ENCODE measurements around the gene GLDC.
A peak's percentile ranks its signal among the peaks of the same experiment; 100 is the strongest.
"Not testable (repeated sequence)": the region's sequence is repeated elsewhere in the genome, so short reads cannot be mapped to it uniquely, and the experiment has no call there.

The GLDC gene

GRCh38 chr9:6562871-6563430 lies 82.6 kb downstream of the GLDC start:
- no peak for DNase-seq

- DNase-seq, result no peak
Measured at GRCh38 chr9:6562201-6562600, 83.3 kb downstream of the GLDC start.

GRCh38 chr9:6557883-6558616 lies 87.5 kb downstream of the GLDC start:
- DNase-seq, result no peak

- no peak for DNase-seq
Measured at GRCh38 chr9:6553866-6554265, 91.7 kb downstream of the GLDC start.

GRCh38 chr9:6552498-6553121 lies 92.9 kb downstream of the GLDC start:
- no peak for DNase-seq

GRCh38 chr9:6552033-6552432 lies 93.5 kb downstream of the GLDC start:
- DNase-seq, result no peak

- no peak for DNase-seq
Measured at GRCh38 chr9:6551136-6551535, 94.4 kb downstream of the GLDC start.

GRCh38 chr9:6549106-6549800 lies 96.3 kb downstream of the GLDC start:
- peak; percentile 31 for DNase-seq

GRCh38 chr9:6545017-6545691 lies 100.4 kb downstream of the GLDC start:
- no peak for DNase-seq

GRCh38 chr9:6543204-6543603 lies 102.3 kb downstream of the GLDC start:
- no peak for DNase-seq

- DNase-seq, result not testable (repeated sequence)
Measured at GRCh38 chr9:6542617-6543016, 102.9 kb downstream of the GLDC start.

- no peak for DNase-seq
Measured at GRCh38 chr9:6538666-6539071, 106.9 kb downstream of the GLDC start.

GRCh38 chr9:6535594-6535993 lies 109.9 kb downstream of the GLDC start:
- no peak for DNase-seq

GRCh38 chr9:6525326-6526045 lies 120.0 kb downstream of the GLDC start:
- no peak for DNase-seq

- DNase-seq, result no peak
Measured at GRCh38 chr9:6522263-6522662, 123.3 kb downstream of the GLDC start.

- no peak for DNase-seq
Measured at GRCh38 chr9:6512085-6512657, 133.4 kb downstream of the GLDC start.

GRCh38 chr9:6506571-6506970 lies 139.0 kb downstream of the GLDC start:
- DNase-seq, result no peak

- DNase-seq, result no peak
Measured at GRCh38 chr9:6502399-6502798, 143.1 kb downstream of the GLDC start.

- DNase-seq, result no peak
Measured at GRCh38 chr9:6501526-6502210, 143.9 kb downstream of the GLDC start.

GRCh38 chr9:6498982-6499381 lies 146.5 kb downstream of the GLDC start:
- no peak for DNase-seq

- DNase-seq, result no peak
Measured at GRCh38 chr9:6495466-6495865, 150.1 kb downstream of the GLDC start.

- no peak for DNase-seq
Measured at GRCh38 chr9:6490863-6491262, 154.7 kb downstream of the GLDC start.
